Measurements from ENCODE around the gene DHRS2.

Gene DHRS2

GRCh38 chr14:23600806-23601205 is 35.4 kb upstream of the DHRS2 start:
- in situ Hi-C loops (cut with HindIII; ENCODE audit: low pct_ligation_motif_present, low sequenced_read_pairs) = no loop called here
- H3K27me3 ChIP-seq (replicated peaks) = no peaks in the 10 kb centered on the region
- no peak for TF ChIP-seq CTCF (IDR thresholded peaks at IDR 0.05; ENCODE audit: low read depth, low read length, missing control alignments)

GRCh38 chr14:23601424-23601823 is 34.7 kb upstream of the DHRS2 start:
- DNase-seq = no peak
- H3K27me3 ChIP-seq (replicated peaks) = no peaks in the 10 kb centered on the region
- in situ Hi-C loops (cut with HindIII; ENCODE audit: low pct_ligation_motif_present, low sequenced_read_pairs) = no loop called here
- H3K36me3 ChIP-seq (replicated peaks) = no peaks in the 10 kb centered on the region
- H3K27ac ChIP-seq = no peak overlapping the region
- TF ChIP-seq CTCF (IDR thresholded peaks at IDR 0.05; ENCODE audit: low read depth, low read length, missing control alignments) = no peak
- H3K4me3 ChIP-seq (ENCODE audit: low read depth, low read length) = no peak overlapping the region

More at GRCh38 chr14:23600806-23601205, 35.4 kb upstream of the DHRS2 start:
- no peak for DNase-seq
- H3K4me3 ChIP-seq (ENCODE audit: low read depth, low read length) = no peak overlapping the region
- no peak overlapping the region for H3K27ac ChIP-seq
- H3K36me3 ChIP-seq (replicated peaks) = no peaks in the 10 kb centered on the region

- in situ Hi-C loops (cut with HindIII; ENCODE audit: low pct_ligation_motif_present, low sequenced_read_pairs) = no loop called here
- TF ChIP-seq CTCF (IDR thresholded peaks at IDR 0.05; ENCODE audit: low read depth, low read length, missing control alignments) = no peak
Measured at GRCh38 chr14:23601845-23602180, 34.4 kb upstream of the DHRS2 start.

GRCh38 chr14:23602181-23603095 is 33.7 kb upstream of the DHRS2 start:
- no peak for TF ChIP-seq CTCF (IDR thresholded peaks at IDR 0.05; ENCODE audit: low read depth, low read length, missing control alignments)
- H3K36me3 ChIP-seq (replicated peaks) = no peaks in the 10 kb centered on the region
- no peak overlapping the region for H3K27ac ChIP-seq
- in situ Hi-C loops (cut with HindIII; ENCODE audit: low pct_ligation_motif_present, low sequenced_read_pairs) = no loop called here
- DNase-seq = no peak
- no peaks in the 10 kb centered on the region for H3K27me3 ChIP-seq (replicated peaks)
- H3K4me3 ChIP-seq (ENCODE audit: low read depth, low read length) = no peak overlapping the region

More at GRCh38 chr14:23601845-23602180, 34.4 kb upstream of the DHRS2 start:
- Histone ChIP-seq H3K36me3 (replicated peaks) (no peaks in the 10 kb centered on the region), H3K27ac (no peak overlapping the region), H3K27me3 (replicated peaks) (no peaks in the 10 kb centered on the region), H3K4me3 (ENCODE audit: low read depth, low read length) (no peak overlapping the region)
- DNase-seq = no peak

- Histone ChIP-seq H3K27ac (no peak overlapping the region), H3K36me3 (replicated peaks) (no peaks in the 10 kb centered on the region), H3K4me3 (ENCODE audit: low read depth, low read length) (no peak overlapping the region), H3K27me3 (replicated peaks) (no peaks in the 10 kb centered on the region)
- in situ Hi-C loops (cut with HindIII; ENCODE audit: low pct_ligation_motif_present, low sequenced_read_pairs) = no loop called here
- no peak for TF ChIP-seq CTCF (IDR thresholded peaks at IDR 0.05; ENCODE audit: low read depth, low read length, missing control alignments)
- no peak for DNase-seq
Measured at GRCh38 chr14:23603103-23603502, 33.1 kb upstream of the DHRS2 start.
